ENCODE measurements around the gene ATP6AP1.

Gene ATP6AP1

GRCh38 chrX:154428176-154429171, at the start of gene ATP6AP1:
ATP6AP1 (plus strand) TSS chrX:154428677; CDS start chrX:154428693, 16 bp downstream.
- Mint-ChIP-seq H3K36me3 (ENCODE audit: low read depth) (peaks cover 12% of the 10 kb centered on the region), H3K27ac (peak within 1 kb of the TSS in 2 of 3 experiments; percentile 69 to 82)
- TF ChIP-seq CTCF (IDR thresholded peaks at IDR 0.05; ENCODE audit: unreplicated experiment in 3 of 3), result no peak

GRCh38 chrX:154378799-154379568, 49.5 kb upstream of the ATP6AP1 start, which contains the start of gene EMD:
EMD (plus strand) TSS chrX:154379295; CDS start chrX:154379485, 190 bp downstream.
- peaks cover 5% of the 10 kb centered on the region for H3K36me3 Mint-ChIP-seq (ENCODE audit: low read depth)
- H3K4me1 Mint-ChIP-seq, result peaks cover 8% of the 10 kb centered on the region
- TF ChIP-seq CTCF (IDR thresholded peaks at IDR 0.05; ENCODE audit: unreplicated experiment in 3 of 3), result no peak
- peak within 1 kb of the TSS; percentile 86 to 93 (median 93) for H3K4me3 Mint-ChIP-seq
- H3K27ac Mint-ChIP-seq, result peak within 1 kb of the TSS; percentile 42 to 91 (median 78)
- H3K9me3 Mint-ChIP-seq, result peaks cover 12% of the 10 kb centered on the region
- no peaks in the 10 kb centered on the region for H3K27me3 Mint-ChIP-seq (ENCODE audit: low read depth)

More at GRCh38 chrX:154428176-154429171, at the start of gene ATP6AP1:
- Mint-ChIP-seq H3K4me3 (peak within 1 kb of the TSS; percentile 83 to 89 (median 87)), H3K4me1 (peaks cover 6% of the 10 kb centered on the region), H3K9me3 (peaks cover 22% of the 10 kb centered on the region), H3K27me3 (ENCODE audit: low read depth) (no peaks in the 10 kb centered on the region)

GRCh38 chrX:154379569-154379951, 48.9 kb upstream of the ATP6AP1 start:
- Mint-ChIP-seq H3K27ac (peak overlapping the region; percentile 42 to 91 (median 78)), H3K4me1 (peaks cover 8% of the 10 kb centered on the region), H3K9me3 (peaks cover 12% of the 10 kb centered on the region), H3K36me3 (ENCODE audit: low read depth) (peaks cover 5% of the 10 kb centered on the region), H3K27me3 (ENCODE audit: low read depth) (no peaks in the 10 kb centered on the region), H3K4me3 (peak overlapping the region; percentile 86 to 93 (median 93))
- TF ChIP-seq CTCF (IDR thresholded peaks at IDR 0.05; ENCODE audit: unreplicated experiment in 3 of 3), result no peak

GRCh38 chrX:154380153-154380552, 48.3 kb upstream of the ATP6AP1 start:
- Mint-ChIP-seq H3K27ac (peak overlapping the region; percentile 42 to 91 (median 78)), H3K9me3 (peaks cover 9% of the 10 kb centered on the region), H3K4me1 (peaks cover 8% of the 10 kb centered on the region), H3K4me3 (peak overlapping the region; percentile 86 to 93 (median 93)), H3K27me3 (ENCODE audit: low read depth) (no peaks in the 10 kb centered on the region), H3K36me3 (ENCODE audit: low read depth) (peaks cover 5% of the 10 kb centered on the region)
- TF ChIP-seq CTCF (IDR thresholded peaks at IDR 0.05; ENCODE audit: unreplicated experiment in 3 of 3), result no peak

GRCh38 chrX:154380787-154381186, 47.7 kb upstream of the ATP6AP1 start:
- peak overlapping the region; percentile 54 to 85 (median 67) for H3K27ac Mint-ChIP-seq
- peaks cover 7% of the 10 kb centered on the region for H3K9me3 Mint-ChIP-seq
- peak overlapping the region; percentile 86 to 93 (median 93) for H3K4me3 Mint-ChIP-seq
- peaks cover 5% of the 10 kb centered on the region for H3K36me3 Mint-ChIP-seq (ENCODE audit: low read depth)
- TF ChIP-seq CTCF (IDR thresholded peaks at IDR 0.05; ENCODE audit: unreplicated experiment in 3 of 3), result no peak
- H3K4me1 Mint-ChIP-seq, result peaks cover 8% of the 10 kb centered on the region
- no peaks in the 10 kb centered on the region for H3K27me3 Mint-ChIP-seq (ENCODE audit: low read depth)
